Measurements from ENCODE around the gene TMEM25. TPM values are rescaled to one million over a fixed set of nuclear protein-coding genes. Genes with fewer than 3 reads are reported as not detected.

The TMEM25 gene
- total and polyA plus RNA-seq, 2 of the 13 experiments (the other 11 are each of a cell fraction or from before 2014, with no cell fraction given) = 7.5 to 17.2 TPM

DNA sequence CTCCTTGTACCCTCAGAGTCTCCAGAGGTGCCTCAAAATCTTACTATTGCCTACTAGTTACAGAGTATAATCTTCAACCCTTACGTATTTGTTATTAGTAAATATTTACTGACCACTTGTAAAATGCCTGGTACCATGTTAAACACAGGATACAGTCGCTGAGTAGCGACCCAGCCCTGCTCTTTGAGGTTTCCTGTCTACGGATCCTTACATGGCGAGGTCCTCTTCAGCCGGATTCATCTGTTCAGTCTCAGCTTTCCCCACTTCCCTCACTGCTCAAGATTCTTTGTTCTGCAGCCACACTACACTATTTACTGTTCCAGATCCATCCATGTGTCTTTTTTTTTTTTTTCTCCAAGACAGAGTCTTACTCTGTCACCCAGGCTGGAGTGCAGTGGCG is 16.9 kb upstream of the TMEM25 start (continued):
- TF ChIP-seq, protein P1, sequence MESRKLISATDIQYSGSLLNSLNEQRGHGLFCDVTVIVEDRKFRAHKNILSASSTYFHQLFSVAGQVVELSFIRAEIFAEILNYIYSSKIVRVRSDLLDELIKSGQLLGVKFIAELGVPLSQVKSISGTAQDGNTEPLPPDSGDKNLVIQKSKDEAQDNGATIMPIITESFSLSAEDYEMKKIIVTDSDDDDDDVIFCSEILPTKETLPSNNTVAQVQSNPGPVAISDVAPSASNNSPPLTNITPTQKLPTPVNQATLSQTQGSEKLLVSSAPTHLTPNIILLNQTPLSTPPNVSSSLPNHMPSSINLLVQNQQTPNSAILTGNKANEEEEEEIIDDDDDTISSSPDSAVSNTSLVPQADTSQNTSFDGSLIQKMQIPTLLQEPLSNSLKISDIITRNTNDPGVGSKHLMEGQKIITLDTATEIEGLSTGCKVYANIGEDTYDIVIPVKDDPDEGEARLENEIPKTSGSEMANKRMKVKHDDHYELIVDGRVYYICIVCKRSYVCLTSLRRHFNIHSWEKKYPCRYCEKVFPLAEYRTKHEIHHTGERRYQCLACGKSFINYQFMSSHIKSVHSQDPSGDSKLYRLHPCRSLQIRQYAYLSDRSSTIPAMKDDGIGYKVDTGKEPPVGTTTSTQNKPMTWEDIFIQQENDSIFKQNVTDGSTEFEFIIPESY (CRISPR knock-in tag; IDR thresholded peaks at IDR 0.05) = no peak

DNA sequence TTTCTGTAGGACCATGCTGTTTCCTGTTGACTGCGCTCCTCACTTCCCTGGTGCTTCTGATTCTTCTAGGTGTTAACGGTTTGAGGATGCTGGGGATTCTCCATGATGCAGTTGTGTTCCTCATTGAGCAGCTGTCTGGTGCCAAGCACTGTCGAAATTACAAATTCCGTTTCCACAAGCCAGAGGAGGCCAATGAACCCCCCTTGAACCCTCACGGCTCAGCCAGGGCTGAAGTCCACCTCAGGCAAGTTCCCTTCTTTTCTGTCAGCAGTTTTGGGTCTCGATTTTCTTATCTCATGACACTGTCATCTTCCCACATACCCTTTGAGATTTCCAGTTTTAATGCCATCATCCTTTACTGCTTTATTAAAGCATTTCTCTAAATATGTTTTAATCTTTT is 11.4 kb upstream of the TMEM25 start:
- FAIRE-seq = no peak
- H3K4me3 ChIP-seq (replicated peaks in 1 of 3; ENCODE audit: insufficient read depth in 1 of 3, low read depth in 2 of 3, low read length in 3 of 3) = no peak overlapping the region
- TF ChIP-seq ZBTB21 (CRISPR knock-in tag; IDR thresholded peaks at IDR 0.05) = no peak
- TF ChIP-seq SP5 (CRISPR knock-in tag; IDR thresholded peaks at IDR 0.05; ENCODE audit: borderline replicate concordance, low read depth) = no peak
- TF ChIP-seq, protein P2, sequence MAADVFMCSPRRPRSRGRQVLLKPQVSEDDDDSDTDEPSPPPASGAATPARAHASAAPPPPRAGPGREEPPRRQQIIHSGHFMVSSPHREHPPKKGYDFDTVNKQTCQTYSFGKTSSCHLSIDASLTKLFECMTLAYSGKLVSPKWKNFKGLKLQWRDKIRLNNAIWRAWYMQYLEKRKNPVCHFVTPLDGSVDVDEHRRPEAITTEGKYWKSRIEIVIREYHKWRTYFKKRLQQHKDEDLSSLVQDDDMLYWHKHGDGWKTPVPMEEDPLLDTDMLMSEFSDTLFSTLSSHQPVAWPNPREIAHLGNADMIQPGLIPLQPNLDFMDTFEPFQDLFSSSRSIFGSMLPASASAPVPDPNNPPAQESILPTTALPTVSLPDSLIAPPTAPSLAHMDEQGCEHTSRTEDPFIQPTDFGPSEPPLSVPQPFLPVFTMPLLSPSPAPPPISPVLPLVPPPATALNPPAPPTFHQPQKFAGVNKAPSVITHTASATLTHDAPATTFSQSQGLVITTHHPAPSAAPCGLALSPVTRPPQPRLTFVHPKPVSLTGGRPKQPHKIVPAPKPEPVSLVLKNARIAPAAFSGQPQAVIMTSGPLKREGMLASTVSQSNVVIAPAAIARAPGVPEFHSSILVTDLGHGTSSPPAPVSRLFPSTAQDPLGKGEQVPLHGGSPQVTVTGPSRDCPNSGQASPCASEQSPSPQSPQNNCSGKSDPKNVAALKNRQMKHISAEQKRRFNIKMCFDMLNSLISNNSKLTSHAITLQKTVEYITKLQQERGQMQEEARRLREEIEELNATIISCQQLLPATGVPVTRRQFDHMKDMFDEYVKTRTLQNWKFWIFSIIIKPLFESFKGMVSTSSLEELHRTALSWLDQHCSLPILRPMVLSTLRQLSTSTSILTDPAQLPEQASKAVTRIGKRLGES (CRISPR knock-in tag; IDR thresholded peaks at IDR 0.05; ENCODE audit: borderline replicate concordance) = no peak
- no peak for TF ChIP-seq ZMAT3 (CRISPR knock-in tag; conservative IDR thresholded peaks at IDR 0.05)
- TF ChIP-seq ZNF180 (CRISPR knock-in tag; IDR thresholded peaks at IDR 0.05; ENCODE audit: borderline replicate concordance, low read depth) = no peak
- TF ChIP-seq KLF16 (CRISPR knock-in tag; IDR thresholded peaks at IDR 0.05) = no peak
- TF ChIP-seq, protein P3, sequence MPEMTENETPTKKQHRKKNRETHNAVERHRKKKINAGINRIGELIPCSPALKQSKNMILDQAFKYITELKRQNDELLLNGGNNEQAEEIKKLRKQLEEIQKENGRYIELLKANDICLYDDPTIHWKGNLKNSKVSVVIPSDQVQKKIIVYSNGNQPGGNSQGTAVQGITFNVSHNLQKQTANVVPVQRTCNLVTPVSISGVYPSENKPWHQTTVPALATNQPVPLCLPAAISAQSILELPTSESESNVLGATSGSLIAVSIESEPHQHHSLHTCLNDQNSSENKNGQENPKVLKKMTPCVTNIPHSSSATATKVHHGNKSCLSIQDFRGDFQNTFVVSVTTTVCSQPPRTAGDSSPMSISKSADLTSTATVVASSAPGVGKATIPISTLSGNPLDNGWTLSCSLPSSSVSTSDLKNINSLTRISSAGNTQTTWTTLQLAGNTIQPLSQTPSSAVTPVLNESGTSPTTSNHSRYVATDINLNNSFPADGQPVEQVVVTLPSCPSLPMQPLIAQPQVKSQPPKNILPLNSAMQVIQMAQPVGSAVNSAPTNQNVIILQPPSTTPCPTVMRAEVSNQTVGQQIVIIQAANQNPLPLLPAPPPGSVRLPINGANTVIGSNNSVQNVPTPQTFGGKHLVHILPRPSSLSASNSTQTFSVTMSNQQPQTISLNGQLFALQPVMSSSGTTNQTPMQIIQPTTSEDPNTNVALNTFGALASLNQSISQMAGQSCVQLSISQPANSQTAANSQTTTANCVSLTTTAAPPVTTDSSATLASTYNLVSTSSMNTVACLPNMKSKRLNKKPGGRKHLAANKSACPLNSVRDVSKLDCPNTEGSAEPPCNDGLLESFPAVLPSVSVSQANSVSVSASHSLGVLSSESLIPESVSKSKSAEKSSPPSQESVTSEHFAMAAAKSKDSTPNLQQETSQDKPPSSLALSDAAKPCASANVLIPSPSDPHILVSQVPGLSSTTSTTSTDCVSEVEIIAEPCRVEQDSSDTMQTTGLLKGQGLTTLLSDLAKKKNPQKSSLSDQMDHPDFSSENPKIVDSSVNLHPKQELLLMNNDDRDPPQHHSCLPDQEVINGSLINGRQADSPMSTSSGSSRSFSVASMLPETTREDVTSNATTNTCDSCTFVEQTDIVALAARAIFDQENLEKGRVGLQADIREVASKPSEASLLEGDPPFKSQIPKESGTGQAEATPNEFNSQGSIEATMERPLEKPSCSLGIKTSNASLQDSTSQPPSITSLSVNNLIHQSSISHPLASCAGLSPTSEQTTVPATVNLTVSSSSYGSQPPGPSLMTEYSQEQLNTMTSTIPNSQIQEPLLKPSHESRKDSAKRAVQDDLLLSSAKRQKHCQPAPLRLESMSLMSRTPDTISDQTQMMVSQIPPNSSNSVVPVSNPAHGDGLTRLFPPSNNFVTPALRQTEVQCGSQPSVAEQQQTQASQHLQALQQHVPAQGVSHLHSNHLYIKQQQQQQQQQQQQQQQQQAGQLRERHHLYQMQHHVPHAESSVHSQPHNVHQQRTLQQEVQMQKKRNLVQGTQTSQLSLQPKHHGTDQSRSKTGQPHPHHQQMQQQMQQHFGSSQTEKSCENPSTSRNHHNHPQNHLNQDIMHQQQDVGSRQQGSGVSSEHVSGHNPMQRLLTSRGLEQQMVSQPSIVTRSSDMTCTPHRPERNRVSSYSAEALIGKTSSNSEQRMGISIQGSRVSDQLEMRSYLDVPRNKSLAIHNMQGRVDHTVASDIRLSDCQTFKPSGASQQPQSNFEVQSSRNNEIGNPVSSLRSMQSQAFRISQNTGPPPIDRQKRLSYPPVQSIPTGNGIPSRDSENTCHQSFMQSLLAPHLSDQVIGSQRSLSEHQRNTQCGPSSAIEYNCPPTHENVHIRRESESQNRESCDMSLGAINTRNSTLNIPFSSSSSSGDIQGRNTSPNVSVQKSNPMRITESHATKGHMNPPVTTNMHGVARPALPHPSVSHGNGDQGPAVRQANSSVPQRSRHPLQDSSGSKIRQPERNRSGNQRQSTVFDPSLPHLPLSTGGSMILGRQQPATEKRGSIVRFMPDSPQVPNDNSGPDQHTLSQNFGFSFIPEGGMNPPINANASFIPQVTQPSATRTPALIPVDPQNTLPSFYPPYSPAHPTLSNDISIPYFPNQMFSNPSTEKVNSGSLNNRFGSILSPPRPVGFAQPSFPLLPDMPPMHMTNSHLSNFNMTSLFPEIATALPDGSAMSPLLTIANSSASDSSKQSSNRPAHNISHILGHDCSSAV (CRISPR knock-in tag; IDR thresholded peaks at IDR 0.05; ENCODE audit: borderline replicate concordance) = no peak
- no peak for TF ChIP-seq XBP1 (CRISPR knock-in tag; IDR thresholded peaks at IDR 0.05)
- TF ChIP-seq KMT2A (CRISPR knock-in tag; IDR thresholded peaks at IDR 0.05) = no peak
- TF ChIP-seq ZNF329 (CRISPR knock-in tag; IDR thresholded peaks at IDR 0.05; ENCODE audit: low read depth) = no peak

More for the DNA sequence above, 11.4 kb upstream of the TMEM25 start:
- Histone ChIP-seq H3K9me3 (ENCODE audit: low read length) (no peaks in the 10 kb centered on the region), H3K4me2 (ENCODE audit: low read depth, low read length) (no peak overlapping the region), H3K36me3 (replicated peaks in 1 of 2; ENCODE audit: control insufficient read depth in 1 of 2, insufficient read depth in 2 of 2, low read length in 2 of 2) (peaks cover 24 to 62% of the 10 kb centered on the region in 2 experiments), H2AFZ (ENCODE audit: low read length) (no peak overlapping the region), H3K9ac (ENCODE audit: insufficient read depth, low read depth, low read length) (no peak overlapping the region), H3K79me2 (ENCODE audit: insufficient read depth, low read length) (no peaks in the 10 kb centered on the region), H3K4me1 (ENCODE audit: insufficient read depth, low read length) (no peaks in the 10 kb centered on the region), H3K27ac (ENCODE audit: extremely low read length, insufficient read depth, low read length) (no peak overlapping the region), H3K27me3 (ENCODE audit: control insufficient read depth in 1 of 2, insufficient read depth in 2 of 2, low read length in 2 of 2) (no peaks in the 10 kb centered on the region), H4K20me1 (ENCODE audit: insufficient read depth, low read length) (no peaks in the 10 kb centered on the region)
- intact Hi-C loops (cut with micrococcal nuclease; ENCODE audit: unreplicated experiment) = no loop called here
- 95% methylated on average over 5 of the region's 6 CpGs for WGBS (ENCODE audit: low lambda C conversion rate)
- DNase-seq (ENCODE audit: low spot score) = no peak
- ChIA-PET CTCF (ENCODE audit: low intra/inter-chr PET ratio, low total read pairs) (no interaction called here), POLR2A (no interaction called here)
- in situ Hi-C loops (cut with HindIII; ENCODE audit: extremely low pct_ligation_motif_present, low pct_unique_long_range_greater_than_20kb) = no loop called here
- BruUV-seq (replicated peaks) = no TSS peak
- no peak for ATAC-seq

All from HepG2 (cell line).